IPS-15b (cell line): ENCODE data around the gene PDK4.

Experiments
- H3K27me3 ChIP-seq: one replicate; pipeline ENCODE4 v1.6.1; 2013; ENCODE audit warnings: low read length; ENCODE audit not compliant: control insufficient read depth, insufficient read depth
- H3K36me3 ChIP-seq: one replicate; pipeline ENCODE4 v1.6.1; 2013; ENCODE audit warnings: low read length; ENCODE audit not compliant: control insufficient read depth, insufficient read depth
- H3K4me1 ChIP-seq: one replicate; pipeline ENCODE4 v1.6.1; 2013; ENCODE audit warnings: mild to moderate bottlenecking, low read length; ENCODE audit not compliant: control insufficient read depth, insufficient read depth
- H3K4me3 ChIP-seq: one replicate; pipeline ENCODE4 v1.5.1; 2013; ENCODE audit warnings: low read depth, low read length
- H3K9ac ChIP-seq: one replicate; pipeline ENCODE4 v1.6.1; 2013; ENCODE audit warnings: low read depth, mild to moderate bottlenecking, low read length
- H3K9me3 ChIP-seq: one replicate; pipeline ENCODE4 v1.6.1; 2013; ENCODE audit warnings: mild to moderate bottlenecking, low read length; ENCODE audit not compliant: control insufficient read depth, insufficient read depth

PDK4 gene

DNA sequence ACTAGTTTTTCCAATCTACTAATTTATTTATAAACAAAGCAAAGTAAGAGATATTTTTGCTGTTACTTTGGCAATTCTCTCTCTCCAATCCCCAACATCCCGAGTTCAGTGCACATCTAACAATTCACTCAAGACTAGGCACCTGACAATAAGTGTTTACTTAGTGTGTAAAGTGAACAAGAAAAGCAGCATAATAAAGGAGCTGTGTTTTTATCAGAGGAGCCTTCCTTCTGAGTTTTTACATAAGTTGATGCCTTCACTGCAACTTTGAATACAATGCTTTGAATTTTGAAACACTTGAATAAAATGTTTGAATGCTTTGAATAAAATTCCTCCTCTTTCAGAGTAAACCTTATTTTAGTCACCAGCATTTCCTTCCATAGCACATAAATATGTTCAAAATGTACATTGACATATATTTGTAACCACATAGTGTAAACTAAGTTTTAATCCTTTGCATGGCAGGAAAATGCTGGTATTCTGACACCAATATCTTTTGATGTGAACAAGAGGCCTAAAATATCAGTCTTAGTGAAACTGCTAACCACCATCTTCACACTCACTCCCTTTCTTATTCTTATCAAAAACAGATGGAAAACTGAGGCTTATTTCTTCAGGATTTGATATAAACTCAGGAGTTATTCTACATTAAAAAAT, 11.4 kb downstream of the PDK4 start:
- H3K9ac ChIP-seq, result no peak overlapping the region
- H3K4me3 ChIP-seq, result no peak overlapping the region
- peaks cover 5% of the 10 kb centered on the region for H3K4me1 ChIP-seq

DNA sequence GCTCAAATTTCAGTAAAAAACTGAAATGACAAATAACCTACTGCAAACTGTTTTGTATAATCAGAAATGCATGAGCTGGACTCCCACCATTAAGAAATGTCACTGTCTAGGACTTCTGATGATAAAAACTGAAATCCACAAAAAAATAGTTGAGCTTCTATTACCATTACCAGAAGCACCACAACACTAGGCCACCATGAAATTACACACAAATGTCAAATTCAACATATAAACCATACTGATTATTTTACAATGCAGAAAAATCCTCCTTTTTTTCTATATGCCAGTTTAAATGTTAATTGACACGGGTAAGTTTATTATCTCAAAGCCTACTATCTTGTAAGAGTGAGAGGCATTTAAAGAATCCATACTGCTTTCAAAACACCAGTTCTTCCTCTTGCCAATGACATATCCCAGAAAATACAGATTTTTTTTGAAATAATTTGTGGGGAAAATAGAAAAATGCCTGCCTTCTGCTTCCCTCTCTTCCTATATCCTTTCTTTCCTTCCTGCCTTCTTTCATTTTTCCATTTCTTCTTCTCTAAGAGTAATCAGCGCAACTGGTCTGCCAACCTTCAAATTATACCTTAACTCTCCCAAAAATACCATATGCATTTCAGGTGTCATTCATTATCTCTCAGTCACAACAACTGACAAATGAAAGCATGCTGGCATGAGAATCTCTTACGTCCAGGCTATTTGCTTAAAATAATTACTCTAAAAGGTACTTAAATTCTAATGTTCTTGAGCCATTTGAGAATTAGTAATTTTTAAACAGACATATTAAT, 12.3 kb downstream of the PDK4 start:
- no peak overlapping the region for H3K9ac ChIP-seq
- peaks cover 5% of the 10 kb centered on the region for H3K4me1 ChIP-seq
- no peak overlapping the region for H3K4me3 ChIP-seq
- no peaks in the 10 kb centered on the region for H3K36me3 ChIP-seq
- no peaks in the 10 kb centered on the region for H3K27me3 ChIP-seq
- H3K9me3 ChIP-seq, result no peaks in the 10 kb centered on the region

More for the DNA sequence above, 11.4 kb downstream of the PDK4 start:
- Histone ChIP-seq H3K9me3 (no peaks in the 10 kb centered on the region), H3K27me3 (no peaks in the 10 kb centered on the region), H3K36me3 (no peaks in the 10 kb centered on the region)

DNA sequence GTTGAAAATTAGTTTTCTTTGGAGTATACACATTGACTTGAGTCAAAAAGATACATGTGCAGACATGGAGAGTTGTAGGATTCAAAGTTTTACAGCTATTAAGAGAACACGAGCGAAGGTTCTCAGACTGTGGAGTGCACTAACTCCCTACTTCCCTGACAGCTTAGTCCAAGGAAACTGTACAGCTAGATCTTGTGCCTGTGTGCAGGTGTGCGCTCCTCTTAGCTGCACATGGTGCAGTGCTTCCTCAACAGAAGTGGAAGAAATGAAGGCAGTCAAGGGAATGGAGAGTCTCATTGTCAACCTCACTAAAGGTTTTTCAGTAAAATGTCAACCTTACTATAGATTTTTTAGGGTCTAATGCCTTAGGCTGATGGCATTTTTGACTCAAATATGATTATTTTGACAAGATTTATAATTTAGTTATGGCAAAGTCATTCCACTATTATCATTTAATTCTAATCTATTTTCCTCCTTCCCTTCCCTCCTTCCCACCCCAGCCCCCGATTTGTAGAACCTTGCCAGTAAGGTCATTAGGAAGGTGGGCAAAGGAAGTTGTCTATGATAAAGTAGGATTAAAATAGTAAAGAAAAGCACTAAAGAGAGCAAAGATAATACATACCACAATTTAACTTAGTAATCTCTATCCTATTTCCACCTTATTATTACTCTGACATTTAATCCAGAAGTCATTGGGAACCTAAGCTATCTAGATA, 13.6 kb downstream of the PDK4 start:
- Histone ChIP-seq H3K9me3 (no peaks in the 10 kb centered on the region), H3K9ac (no peak overlapping the region), H3K27me3 (no peaks in the 10 kb centered on the region), H3K4me3 (no peak overlapping the region), H3K4me1 (no peaks in the 10 kb centered on the region), H3K36me3 (no peaks in the 10 kb centered on the region)

DNA sequence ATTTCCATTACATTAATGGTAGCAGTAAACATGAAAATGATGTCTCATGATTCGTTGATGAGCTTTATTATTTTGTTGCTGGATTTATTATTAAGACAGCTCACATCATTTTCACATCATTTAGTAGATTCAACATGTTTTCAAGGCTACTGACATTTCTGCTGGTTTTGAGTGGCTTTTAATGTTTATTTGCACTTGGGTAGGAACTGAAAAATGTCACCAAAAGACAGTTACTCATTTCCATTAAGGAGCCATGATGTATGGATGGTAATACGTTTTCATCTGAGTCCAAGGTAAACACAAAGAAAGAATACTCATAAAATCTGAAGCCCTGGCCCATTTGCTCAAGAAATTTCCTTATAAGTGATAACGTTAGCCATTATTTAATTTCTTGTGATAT, 14.8 kb downstream of the PDK4 start:
- peaks cover 2% of the 10 kb centered on the region for H3K4me1 ChIP-seq
- no peak overlapping the region for H3K9ac ChIP-seq
- no peaks in the 10 kb centered on the region for H3K36me3 ChIP-seq
- no peaks in the 10 kb centered on the region for H3K27me3 ChIP-seq
- no peaks in the 10 kb centered on the region for H3K9me3 ChIP-seq
- H3K4me3 ChIP-seq, result no peak overlapping the region

DNA sequence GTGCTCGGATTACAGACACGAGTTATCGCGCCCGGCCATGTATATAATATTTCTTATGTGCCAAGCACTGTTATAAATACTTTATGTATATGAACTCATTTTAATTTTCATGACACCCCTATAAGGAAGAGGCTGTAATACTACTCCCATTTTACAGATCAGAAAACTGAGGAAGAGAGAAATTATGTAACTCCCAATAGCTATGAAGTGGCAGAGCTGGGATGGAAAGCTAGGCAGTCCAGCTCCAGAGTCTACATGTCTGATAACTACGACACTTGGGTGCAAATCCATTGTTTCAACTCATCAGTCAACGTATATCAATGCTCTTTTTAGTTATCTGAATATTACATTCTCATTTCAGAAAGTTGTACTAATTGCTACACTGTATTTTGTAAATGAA, 17.0 kb downstream of the PDK4 start:
- peaks cover 2% of the 10 kb centered on the region for H3K4me1 ChIP-seq
- H3K9ac ChIP-seq, result no peak overlapping the region
- H3K27me3 ChIP-seq, result no peaks in the 10 kb centered on the region
- H3K4me3 ChIP-seq, result no peak overlapping the region
- H3K9me3 ChIP-seq, result no peaks in the 10 kb centered on the region
- no peaks in the 10 kb centered on the region for H3K36me3 ChIP-seq

DNA sequence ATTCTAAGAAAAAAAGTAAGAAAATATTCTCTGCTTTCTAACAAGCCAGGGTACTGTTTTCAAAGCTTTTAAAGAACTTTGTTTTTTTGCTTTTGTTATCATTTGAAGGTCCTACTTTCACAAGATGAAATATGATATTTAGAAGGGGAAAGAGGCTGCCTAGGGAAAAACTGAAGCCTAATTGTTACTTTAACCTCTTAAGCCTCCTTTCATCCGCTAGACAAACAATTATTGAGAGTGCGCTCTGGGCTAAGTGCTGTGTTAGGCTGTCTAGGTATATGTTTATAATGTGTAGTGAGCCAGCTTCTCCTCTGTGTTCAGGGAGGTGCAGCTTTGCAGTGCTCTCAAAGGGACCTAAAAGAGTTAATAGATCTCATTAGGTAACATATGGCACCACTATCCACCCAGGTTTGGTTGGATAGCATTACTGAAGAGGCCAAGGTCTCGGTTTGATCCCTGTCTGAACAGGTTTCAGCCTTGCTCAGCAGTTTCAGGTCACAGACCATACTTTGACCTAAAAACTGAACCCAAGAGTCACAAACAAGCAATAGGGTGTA, 17.9 kb downstream of the PDK4 start:
- no peak overlapping the region for H3K9ac ChIP-seq
- H3K4me1 ChIP-seq, result peaks cover 2% of the 10 kb centered on the region
- no peaks in the 10 kb centered on the region for H3K27me3 ChIP-seq
- H3K9me3 ChIP-seq, result no peaks in the 10 kb centered on the region
- H3K4me3 ChIP-seq, result no peak overlapping the region
- H3K36me3 ChIP-seq, result no peaks in the 10 kb centered on the region

DNA sequence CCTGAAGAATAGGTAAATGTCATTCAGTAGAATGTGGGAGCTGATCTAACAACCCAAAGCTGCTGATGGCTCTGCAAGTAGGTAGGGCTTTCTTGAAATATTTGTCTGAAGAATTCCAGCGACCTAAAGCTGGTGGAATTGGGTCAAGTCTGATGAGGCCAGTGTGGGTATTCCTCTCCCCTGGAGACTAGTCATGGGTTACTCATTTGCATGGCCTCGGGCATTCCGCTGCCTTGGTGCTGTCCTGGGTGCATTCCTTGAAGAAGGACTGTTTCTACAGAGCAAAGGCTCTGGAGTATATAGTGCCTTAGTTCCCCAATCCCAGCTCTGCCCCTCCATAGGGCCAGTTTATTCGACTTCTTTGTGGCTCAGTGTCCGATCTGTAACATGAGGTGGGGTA, 19.2 kb downstream of the PDK4 start:
- Histone ChIP-seq H3K9me3 (no peaks in the 10 kb centered on the region), H3K27me3 (no peaks in the 10 kb centered on the region), H3K4me3 (no peak overlapping the region), H3K36me3 (no peaks in the 10 kb centered on the region), H3K4me1 (peaks cover 2% of the 10 kb centered on the region), H3K9ac (no peak overlapping the region)

DNA sequence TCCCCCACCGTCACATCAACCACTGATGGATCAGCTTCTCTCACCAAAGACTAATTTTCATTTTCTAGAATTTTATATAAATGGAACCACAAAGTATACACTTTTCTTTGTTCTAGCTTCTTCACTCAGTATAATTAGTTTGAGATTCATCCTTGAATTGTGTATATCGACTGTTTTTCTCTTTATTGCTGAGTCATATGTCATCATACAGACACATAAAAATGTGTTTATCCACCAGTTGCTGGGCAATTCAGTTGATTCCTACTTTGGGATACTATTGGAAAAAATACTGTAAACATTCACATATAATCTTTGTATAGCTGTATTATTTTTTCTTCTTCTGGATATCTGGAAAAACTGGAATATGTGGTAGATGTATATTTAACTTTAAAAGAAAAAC, 26.6 kb downstream of the PDK4 start:
- Histone ChIP-seq H3K4me3 (no peak overlapping the region), H3K36me3 (no peaks in the 10 kb centered on the region), H3K9ac (no peak overlapping the region), H3K4me1 (no peaks in the 10 kb centered on the region), H3K9me3 (no peaks in the 10 kb centered on the region), H3K27me3 (no peaks in the 10 kb centered on the region)

DNA sequence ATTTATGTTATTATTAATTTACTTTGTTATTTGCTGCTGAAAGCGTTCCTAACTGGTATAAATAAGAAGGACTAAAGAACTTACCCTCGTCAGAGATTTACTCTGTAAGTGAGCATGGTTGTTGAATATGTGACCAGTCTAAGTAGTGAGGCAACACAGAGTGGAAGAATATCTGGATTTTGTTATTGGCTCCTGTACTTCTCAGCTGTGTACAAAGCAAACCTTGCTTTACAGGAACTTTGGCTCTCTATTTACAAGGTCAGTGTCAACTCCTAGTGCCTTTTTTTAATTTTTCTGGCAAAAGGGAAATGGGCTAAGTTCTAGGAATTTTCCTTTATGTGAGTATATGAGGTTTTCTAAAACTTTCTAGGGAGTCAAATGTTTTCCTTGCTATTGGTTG, 35.6 kb downstream of the PDK4 start:
- H3K4me1 ChIP-seq, result no peaks in the 10 kb centered on the region
- no peak overlapping the region for H3K9ac ChIP-seq
- H3K4me3 ChIP-seq, result no peak overlapping the region
- H3K9me3 ChIP-seq, result no peaks in the 10 kb centered on the region
- H3K36me3 ChIP-seq, result no peaks in the 10 kb centered on the region
- H3K27me3 ChIP-seq, result no peaks in the 10 kb centered on the region

DNA sequence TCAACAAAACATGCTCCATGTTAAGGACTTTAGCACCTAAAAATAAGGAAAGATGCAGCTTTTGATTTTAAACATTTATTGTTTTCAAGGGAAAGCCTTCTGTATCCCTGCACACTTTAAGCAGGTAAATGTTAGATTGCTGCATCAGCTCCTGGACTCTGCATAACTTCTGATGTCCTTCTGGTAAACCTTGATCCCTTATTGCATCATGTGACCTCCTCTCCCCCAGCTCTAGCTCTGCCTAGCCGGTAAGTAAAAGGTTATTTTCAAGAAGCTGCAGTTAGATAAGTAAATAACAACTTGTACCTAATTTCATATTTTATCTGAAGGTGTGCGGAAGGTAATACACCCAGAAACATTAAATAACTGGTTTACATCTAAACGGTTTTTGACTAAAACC, 37.5 kb downstream of the PDK4 start:
- Histone ChIP-seq H3K27me3 (no peaks in the 10 kb centered on the region), H3K36me3 (no peaks in the 10 kb centered on the region), H3K4me3 (no peak overlapping the region), H3K9me3 (no peaks in the 10 kb centered on the region), H3K9ac (no peak overlapping the region), H3K4me1 (no peaks in the 10 kb centered on the region)

DNA sequence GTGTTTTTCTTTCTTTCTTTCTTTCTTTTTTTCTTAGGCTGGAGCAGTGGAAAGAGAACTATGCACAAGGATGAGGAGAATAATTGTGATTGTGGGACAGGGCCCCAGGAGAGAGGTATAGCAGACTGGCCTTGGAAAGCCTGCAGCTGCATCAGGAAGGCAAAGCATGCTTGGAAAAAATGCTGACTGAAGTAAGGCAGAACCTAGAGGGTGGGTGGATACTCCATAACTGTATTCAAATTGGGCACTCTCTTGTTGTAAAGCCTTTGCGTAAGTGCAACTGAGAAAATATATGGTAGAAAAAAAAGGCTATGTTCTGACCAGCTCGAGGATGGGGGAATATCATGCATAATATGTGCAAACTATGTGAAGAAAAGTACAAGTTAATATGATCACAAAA, 39.5 kb downstream of the PDK4 start:
- Histone ChIP-seq H3K9ac (no peak overlapping the region), H3K36me3 (no peaks in the 10 kb centered on the region), H3K27me3 (no peaks in the 10 kb centered on the region), H3K4me1 (no peaks in the 10 kb centered on the region), H3K9me3 (no peaks in the 10 kb centered on the region), H3K4me3 (no peak overlapping the region)
